HL-60 (cell line): ENCODE data around the gene AKAP13.

Source experiments
- DNase-seq, 2 experiments: peaks; one replicate each; pipeline ENCODE4 v3.0.0-alpha.2; 2010 to 2020; ENCODE audit warnings: low read depth in 1 of 2, low spot score in 1 of 2
- H3K27ac ChIP-seq: fragments of 250-450 bp; sonication (Bioruptor Pico); replicated peaks from 2 replicates; pipeline ENCODE4 v1.5.1; 2020; ENCODE audit warnings: mild to moderate bottlenecking, moderate library complexity
- H3K27me3 ChIP-seq: fragments of 250-450 bp; sonication (Bioruptor Pico); 2 replicates; pipeline ENCODE4 v1.5.1; 2021; ENCODE audit warnings: mild to moderate bottlenecking, moderate library complexity; ENCODE audit not compliant: insufficient read depth, poor library complexity, severe bottlenecking
- H3K4me3 ChIP-seq: replicated peaks from 2 replicates; pipeline ENCODE4 v1.5.1; 2011; ENCODE audit warnings: mild to moderate bottlenecking, control low read depth, low read length; ENCODE audit not compliant: insufficient read depth
- GABPA ChIP-seq: IDR thresholded peaks from 2 replicates; pipeline ENCODE4 v1.6.1; 2012; ENCODE audit warnings: low read depth
- POLR2AphosphoS5 ChIP-seq: IDR thresholded peaks from 2 replicates; pipeline ENCODE4 v1.6.1; 2012; ENCODE audit warnings: low read depth
- SPI1 ChIP-seq: IDR thresholded peaks from 2 replicates; pipeline ENCODE4 v1.6.1; 2012; ENCODE audit warnings: low read depth, mild to moderate bottlenecking, borderline replicate concordance
- TF ChIP-seq, protein P1 (sequence below): IDR thresholded peaks from one replicate; pipeline ENCODE4 v1.5.1; 2011; ENCODE audit warnings: low read length, control low read depth, inconsistent platforms; ENCODE audit not compliant: insufficient read depth
- TF ChIP-seq, protein P2 (sequence below): IDR thresholded peaks from 2 replicates; pipeline ENCODE4 v1.6.1; 2012; ENCODE audit warnings: low read depth; ENCODE audit not compliant: insufficient replicate concordance

Gene AKAP13

DNA sequence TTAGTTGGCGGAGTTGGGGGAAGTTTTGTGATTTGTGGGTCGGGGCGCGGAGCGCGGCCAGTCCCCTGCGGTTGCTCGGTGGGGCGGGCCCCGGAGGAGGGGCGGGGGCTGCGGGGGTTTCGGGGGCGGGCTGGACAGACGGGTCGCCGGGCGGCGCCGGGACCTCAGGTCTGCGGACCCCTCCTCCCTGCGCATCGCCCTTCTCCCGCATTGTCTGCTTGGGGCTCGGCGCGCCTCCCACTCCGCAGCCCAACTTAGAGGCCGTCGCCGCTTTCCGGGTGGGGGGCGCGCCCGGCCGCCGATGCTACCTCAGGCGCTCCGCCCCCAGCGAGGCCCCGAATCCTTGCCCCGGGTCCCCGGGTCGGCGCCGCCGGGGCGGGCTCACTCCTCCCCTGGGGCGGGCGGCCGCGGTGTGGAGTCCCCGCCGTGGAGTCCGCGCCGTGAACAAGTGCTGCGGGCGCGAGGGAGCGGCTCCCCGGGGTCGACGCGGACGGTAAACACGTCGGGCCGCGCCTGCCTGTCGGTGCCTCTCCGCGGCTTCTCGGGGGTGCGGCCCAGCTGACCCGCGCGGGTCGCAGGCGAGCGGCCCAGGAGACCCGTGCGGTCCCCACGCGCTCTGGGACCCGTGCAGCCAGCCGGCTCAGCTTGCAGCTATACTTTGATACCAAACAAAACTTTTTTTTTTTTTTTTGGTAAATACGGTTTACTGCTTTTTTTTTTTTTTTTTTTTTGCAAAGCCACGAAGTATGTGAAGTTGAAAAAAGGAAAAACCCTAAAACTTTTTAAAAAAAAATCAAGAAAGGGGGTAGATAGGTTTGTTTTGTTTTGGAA is 624 bp downstream of the AKAP13 start:
- peaks cover 3% of the 10 kb centered on the region for H3K27me3 ChIP-seq
- DNase-seq, result peak in 1 of 2 experiments; percentile 8
- H3K27ac ChIP-seq, result 0 out of 2 replicates have a peak overlapping the region, but pooled peaks have one; percentile 45
- TF ChIP-seq POLR2AphosphoS5, result no peak
- TF ChIP-seq, protein P1, sequence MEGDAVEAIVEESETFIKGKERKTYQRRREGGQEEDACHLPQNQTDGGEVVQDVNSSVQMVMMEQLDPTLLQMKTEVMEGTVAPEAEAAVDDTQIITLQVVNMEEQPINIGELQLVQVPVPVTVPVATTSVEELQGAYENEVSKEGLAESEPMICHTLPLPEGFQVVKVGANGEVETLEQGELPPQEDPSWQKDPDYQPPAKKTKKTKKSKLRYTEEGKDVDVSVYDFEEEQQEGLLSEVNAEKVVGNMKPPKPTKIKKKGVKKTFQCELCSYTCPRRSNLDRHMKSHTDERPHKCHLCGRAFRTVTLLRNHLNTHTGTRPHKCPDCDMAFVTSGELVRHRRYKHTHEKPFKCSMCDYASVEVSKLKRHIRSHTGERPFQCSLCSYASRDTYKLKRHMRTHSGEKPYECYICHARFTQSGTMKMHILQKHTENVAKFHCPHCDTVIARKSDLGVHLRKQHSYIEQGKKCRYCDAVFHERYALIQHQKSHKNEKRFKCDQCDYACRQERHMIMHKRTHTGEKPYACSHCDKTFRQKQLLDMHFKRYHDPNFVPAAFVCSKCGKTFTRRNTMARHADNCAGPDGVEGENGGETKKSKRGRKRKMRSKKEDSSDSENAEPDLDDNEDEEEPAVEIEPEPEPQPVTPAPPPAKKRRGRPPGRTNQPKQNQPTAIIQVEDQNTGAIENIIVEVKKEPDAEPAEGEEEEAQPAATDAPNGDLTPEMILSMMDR, result no peak
- no peak for TF ChIP-seq GABPA
- TF ChIP-seq, protein P2, sequence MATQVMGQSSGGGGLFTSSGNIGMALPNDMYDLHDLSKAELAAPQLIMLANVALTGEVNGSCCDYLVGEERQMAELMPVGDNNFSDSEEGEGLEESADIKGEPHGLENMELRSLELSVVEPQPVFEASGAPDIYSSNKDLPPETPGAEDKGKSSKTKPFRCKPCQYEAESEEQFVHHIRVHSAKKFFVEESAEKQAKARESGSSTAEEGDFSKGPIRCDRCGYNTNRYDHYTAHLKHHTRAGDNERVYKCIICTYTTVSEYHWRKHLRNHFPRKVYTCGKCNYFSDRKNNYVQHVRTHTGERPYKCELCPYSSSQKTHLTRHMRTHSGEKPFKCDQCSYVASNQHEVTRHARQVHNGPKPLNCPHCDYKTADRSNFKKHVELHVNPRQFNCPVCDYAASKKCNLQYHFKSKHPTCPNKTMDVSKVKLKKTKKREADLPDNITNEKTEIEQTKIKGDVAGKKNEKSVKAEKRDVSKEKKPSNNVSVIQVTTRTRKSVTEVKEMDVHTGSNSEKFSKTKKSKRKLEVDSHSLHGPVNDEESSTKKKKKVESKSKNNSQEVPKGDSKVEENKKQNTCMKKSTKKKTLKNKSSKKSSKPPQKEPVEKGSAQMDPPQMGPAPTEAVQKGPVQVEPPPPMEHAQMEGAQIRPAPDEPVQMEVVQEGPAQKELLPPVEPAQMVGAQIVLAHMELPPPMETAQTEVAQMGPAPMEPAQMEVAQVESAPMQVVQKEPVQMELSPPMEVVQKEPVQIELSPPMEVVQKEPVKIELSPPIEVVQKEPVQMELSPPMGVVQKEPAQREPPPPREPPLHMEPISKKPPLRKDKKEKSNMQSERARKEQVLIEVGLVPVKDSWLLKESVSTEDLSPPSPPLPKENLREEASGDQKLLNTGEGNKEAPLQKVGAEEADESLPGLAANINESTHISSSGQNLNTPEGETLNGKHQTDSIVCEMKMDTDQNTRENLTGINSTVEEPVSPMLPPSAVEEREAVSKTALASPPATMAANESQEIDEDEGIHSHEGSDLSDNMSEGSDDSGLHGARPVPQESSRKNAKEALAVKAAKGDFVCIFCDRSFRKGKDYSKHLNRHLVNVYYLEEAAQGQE, result no peak
- no peak for TF ChIP-seq SPI1
- H3K4me3 ChIP-seq, result peak overlapping the region; percentile 80

DNA sequence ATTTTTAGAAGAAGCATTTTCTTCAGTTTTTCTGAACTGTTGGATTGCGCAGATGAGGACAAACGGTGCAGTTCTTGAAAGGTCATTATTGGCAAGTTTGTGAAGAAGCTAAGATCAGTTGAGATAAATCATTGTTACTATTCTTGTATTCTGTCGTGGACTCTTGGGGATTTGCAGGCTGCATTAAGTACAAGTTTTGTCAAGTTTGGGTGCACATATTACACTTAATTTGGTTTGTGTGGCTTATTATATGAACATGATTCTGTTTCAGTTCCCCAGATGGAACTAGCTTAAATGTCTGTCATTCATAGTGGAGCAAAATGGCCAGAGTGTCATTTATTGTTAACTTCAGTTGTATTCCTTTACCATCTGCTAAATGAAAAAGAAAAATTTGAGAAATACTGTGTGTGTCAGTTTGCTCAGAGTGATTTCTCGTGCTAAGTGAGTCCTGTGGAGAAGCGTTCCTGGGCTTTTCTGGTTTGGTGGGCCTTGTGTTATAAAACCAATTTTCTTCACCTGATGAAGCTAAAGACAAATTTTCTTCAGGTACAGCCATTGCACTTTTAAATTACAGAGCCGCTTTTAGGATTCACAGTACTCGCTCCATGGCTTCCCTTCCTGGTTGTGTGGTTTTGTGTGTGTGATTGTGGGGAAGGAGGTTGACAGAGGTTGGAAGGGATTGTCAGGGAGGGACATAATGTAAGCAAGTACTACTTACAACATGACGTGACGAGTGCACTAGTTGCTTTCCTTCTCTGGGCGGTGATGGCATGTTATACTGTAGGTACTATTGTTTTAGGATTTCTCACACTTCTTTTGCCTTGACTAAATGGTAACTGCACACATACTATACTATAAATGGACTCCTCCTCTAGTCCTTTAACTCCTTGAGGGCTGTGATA is 1.7 kb downstream of the AKAP13 start:
- H3K27ac ChIP-seq, result no peak overlapping the region
- H3K4me3 ChIP-seq, result no peak overlapping the region; the same call in 1 of the 2 replicates
- no peak for DNase-seq
- peaks cover 3% of the 10 kb centered on the region for H3K27me3 ChIP-seq
- TF ChIP-seq POLR2AphosphoS5 (no peak), GABPA (no peak), SPI1 (no peak)
- TF ChIP-seq, protein P1, result no peak
- TF ChIP-seq, protein P2, result no peak

DNA sequence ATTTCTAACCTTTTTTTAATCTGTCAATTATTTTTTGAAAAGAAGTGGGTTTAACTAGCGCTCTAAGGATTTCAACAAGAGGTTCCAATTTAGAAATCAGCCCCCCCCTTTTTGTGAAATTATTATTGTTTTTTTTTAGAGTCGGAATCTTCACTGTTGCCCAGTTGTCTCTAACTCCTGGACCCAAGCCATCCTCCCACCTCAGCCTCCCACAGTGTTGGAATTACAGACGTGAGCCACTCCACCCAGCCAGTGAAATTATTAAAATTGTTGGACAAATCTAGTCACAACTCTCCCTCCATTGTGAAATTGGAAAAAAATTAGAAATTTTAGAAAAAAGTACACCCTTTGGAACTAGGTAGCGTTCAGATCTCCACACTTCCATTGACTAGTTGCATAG is 2.5 kb downstream of the AKAP13 start:
- Histone ChIP-seq H3K27ac (no peak overlapping the region), H3K4me3 (no peak overlapping the region)
- TF ChIP-seq, protein P2, result no peak
- TF ChIP-seq SPI1 (no peak), GABPA (no peak), POLR2AphosphoS5 (no peak)
- TF ChIP-seq, protein P1, result no peak

More for the DNA sequence above, 2.5 kb downstream of the AKAP13 start:
- peaks cover 3% of the 10 kb centered on the region for H3K27me3 ChIP-seq
- no peak for DNase-seq
